Smooth muscle cell (in vitro differentiated cells): ENCODE measurements around the gene PABPC3. TPM values are rescaled to one million over a fixed set of nuclear protein-coding genes. Genes with fewer than 3 reads are reported as not detected.

Source experiments
- DNase-seq: peaks from one replicate; lab custom pipeline; 2025; ENCODE audit not compliant: unreplicated experiment; lab: John Stamatoyannopoulos, UW
- H2AFZ ChIP-seq: fragments of 200-600 bp; sonication (generic); 2 replicates; pipeline ENCODE4 v1.6.0; 2016; ENCODE audit warnings: antibody characterized with exemption, low read depth, mild to moderate bottlenecking
- H3F3A ChIP-seq: fragments of 200-600 bp; sonication (generic); 2 replicates; pipeline ENCODE4 v1.6.0; 2017; ENCODE audit warnings: antibody characterized with exemption, low read depth
- H3K27ac ChIP-seq: fragments of 200-600 bp; sonication (generic); 2 replicates; pipeline ENCODE4 v1.5.1; 2016; ENCODE audit warnings: low read depth, mild to moderate bottlenecking
- H3K27me3 ChIP-seq: fragments of 200-600 bp; sonication (generic); 2 replicates; pipeline ENCODE4 v1.6.1; 2016; ENCODE audit warnings: low read depth, mild to moderate bottlenecking
- H3K36me3 ChIP-seq: fragments of 200-600 bp; sonication (generic); 2 replicates; pipeline ENCODE4 v1.5.1; 2016; ENCODE audit warnings: low read depth
- H3K4me1 ChIP-seq: fragments of 200-600 bp; sonication (generic); 2 replicates; pipeline ENCODE4 v1.5.1; 2016; ENCODE audit warnings: low read depth
- H3K4me2 ChIP-seq: fragments of 200-600 bp; sonication (generic); 2 replicates; pipeline ENCODE4 v1.6.0; 2016; ENCODE audit warnings: mild to moderate bottlenecking
- H3K4me3 ChIP-seq: fragments of 200-600 bp; sonication (generic); 2 replicates; pipeline ENCODE4 v1.5.1; 2016; ENCODE audit warnings: mild to moderate bottlenecking
- H3K79me2 ChIP-seq: fragments of 200-600 bp; sonication (generic); 2 replicates; pipeline ENCODE4 v1.6.0; 2016; ENCODE audit warnings: low read depth, mild to moderate bottlenecking
- H3K9ac ChIP-seq: fragments of 200-600 bp; sonication (generic); 2 replicates; pipeline ENCODE4 v1.6.0; 2016; ENCODE audit warnings: low read depth
- H3K9me3 ChIP-seq: fragments of 200-600 bp; sonication (generic); replicated peaks from 2 replicates; pipeline ENCODE4 v1.5.1; 2016; ENCODE audit warnings: low read depth
- H4K20me1 ChIP-seq: fragments of 200-600 bp; sonication (generic); 2 replicates; pipeline ENCODE4 v1.6.0; 2016; ENCODE audit warnings: low read depth
- WGBS: methylation state at CpG from one replicate; pipeline ENCODE4 v1.1.7; 2016; ENCODE audit warnings: low lambda C conversion rate; 5-methylcytosine and 5-hydroxymethylcytosine counted together
- polyA plus RNA-seq: library from polyadenylated mRNA; unstranded; fragments of >200 nt; fragmentation: Nextera tagmentation; extraction: Ambion mirVana; gene quantifications from 2 replicates; pipeline ENCODE4 v1.2.1, GENCODE V29; 2016
- total RNA-seq: library from RNA; depleted of rRNA; stranded (reverse); fragments of >200 nt; gene quantifications from 2 replicates; pipeline ENCODE4 v1.2.3, GENCODE V29; 2014
- TF ChIP-seq, protein P1 (sequence below): fragments of 200-600 bp; sonication (generic); IDR thresholded peaks from 2 replicates; pipeline ENCODE4 v1.5.1; 2017; ENCODE audit warnings: borderline replicate concordance, mild to moderate bottlenecking, antibody characterized with exemption; ENCODE audit not compliant: insufficient read depth, poor library complexity, severe bottlenecking

Gene PABPC3
- total and polyA plus RNA-seq, 2 experiments from 2014 or later = 0.04 to 0.05 TPM

DNA sequence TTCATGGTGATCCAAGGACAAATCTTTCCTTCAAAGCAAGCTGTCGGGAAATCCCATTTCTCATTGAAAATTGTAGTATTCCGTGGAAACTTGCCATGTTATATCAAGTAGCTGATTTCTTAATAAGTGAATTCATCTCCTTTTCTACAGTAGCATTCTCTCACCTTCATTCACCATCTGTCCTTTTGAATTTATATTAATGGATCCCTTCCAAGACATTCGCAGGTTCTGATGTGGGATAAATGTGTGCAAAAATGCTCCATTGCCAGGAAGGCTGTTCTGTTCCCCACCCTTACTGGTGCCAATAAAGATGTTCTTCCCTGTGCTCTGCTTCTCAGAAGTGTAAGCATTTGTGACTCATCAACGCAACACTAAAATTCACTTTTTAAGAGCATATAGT lies 40.0 kb downstream of the PABPC3 start:
- TF ChIP-seq, protein P1, sequence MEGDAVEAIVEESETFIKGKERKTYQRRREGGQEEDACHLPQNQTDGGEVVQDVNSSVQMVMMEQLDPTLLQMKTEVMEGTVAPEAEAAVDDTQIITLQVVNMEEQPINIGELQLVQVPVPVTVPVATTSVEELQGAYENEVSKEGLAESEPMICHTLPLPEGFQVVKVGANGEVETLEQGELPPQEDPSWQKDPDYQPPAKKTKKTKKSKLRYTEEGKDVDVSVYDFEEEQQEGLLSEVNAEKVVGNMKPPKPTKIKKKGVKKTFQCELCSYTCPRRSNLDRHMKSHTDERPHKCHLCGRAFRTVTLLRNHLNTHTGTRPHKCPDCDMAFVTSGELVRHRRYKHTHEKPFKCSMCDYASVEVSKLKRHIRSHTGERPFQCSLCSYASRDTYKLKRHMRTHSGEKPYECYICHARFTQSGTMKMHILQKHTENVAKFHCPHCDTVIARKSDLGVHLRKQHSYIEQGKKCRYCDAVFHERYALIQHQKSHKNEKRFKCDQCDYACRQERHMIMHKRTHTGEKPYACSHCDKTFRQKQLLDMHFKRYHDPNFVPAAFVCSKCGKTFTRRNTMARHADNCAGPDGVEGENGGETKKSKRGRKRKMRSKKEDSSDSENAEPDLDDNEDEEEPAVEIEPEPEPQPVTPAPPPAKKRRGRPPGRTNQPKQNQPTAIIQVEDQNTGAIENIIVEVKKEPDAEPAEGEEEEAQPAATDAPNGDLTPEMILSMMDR = no peak
- 90% methylated on average over 4 of the region's 4 CpGs for WGBS
- H3K27me3 ChIP-seq = peaks cover 21% of the 10 kb centered on the region
- H3F3A ChIP-seq = no peaks in the 10 kb centered on the region
- H2AFZ ChIP-seq = no peak overlapping the region
- no peaks in the 10 kb centered on the region for H4K20me1 ChIP-seq
- no peaks in the 10 kb centered on the region for H3K36me3 ChIP-seq
- DNase-seq = no peak
- peaks cover 7% of the 10 kb centered on the region for H3K4me1 ChIP-seq
- H3K4me2 ChIP-seq = no peak overlapping the region
- H3K9me3 ChIP-seq = no peaks in the 10 kb centered on the region
- H3K79me2 ChIP-seq = no peaks in the 10 kb centered on the region
- H3K4me3 ChIP-seq = no peak overlapping the region
- H3K27ac ChIP-seq = no peak overlapping the region
- no peak overlapping the region for H3K9ac ChIP-seq

DNA sequence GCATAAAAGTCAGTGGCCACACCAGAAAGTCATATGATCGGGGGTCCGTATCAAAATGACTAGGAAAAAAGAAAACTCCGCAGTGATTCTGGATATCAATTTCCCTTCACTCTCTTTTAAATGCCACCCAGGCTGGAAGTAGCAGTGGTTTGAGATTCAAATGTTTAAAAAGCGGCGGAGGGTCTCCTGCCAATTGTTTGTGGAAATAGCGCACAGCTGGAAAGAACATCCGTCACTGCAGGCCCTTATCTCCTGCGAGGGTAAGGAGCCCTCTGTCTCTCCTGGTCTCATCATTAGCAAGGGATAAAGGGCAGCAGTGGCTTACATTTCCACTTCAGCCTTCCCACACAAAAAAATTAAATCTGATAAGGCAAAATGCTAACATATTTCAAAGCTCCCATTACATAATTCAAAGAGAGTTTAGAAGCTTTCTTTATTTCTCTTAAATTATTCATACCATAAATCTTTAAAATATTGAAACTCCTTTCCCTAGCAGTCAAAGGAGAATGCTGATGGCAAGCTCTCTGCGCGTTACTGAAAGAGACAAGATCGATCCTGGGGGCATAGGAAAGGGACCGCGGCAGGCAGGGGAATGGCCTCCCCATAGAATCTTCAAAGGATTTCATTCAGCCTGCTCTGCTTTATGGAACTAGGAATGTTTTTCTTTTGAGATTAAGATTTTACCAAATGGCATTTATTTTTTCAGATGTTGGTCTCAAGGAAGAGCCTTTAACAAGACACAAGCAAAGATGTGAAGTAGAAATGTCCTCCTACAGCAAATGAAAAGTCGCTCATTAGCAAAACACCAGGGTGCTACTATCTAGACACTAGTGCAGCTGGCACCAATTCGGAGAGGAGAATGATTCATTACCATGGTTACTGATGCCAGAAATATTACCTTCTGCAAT lies 41.2 kb downstream of the PABPC3 start:
- Histone ChIP-seq H4K20me1 (no peaks in the 10 kb centered on the region), H3K79me2 (no peaks in the 10 kb centered on the region), H3K27me3 (peaks cover 21% of the 10 kb centered on the region), H3F3A (no peaks in the 10 kb centered on the region), H3K4me1 (peaks cover 7% of the 10 kb centered on the region), H3K36me3 (no peaks in the 10 kb centered on the region), H3K27ac (no peak overlapping the region), H3K4me2 (no peak overlapping the region), H3K4me3 (no peak overlapping the region), H2AFZ (no peak overlapping the region), H3K9ac (no peak overlapping the region), H3K9me3 (no peaks in the 10 kb centered on the region)
- TF ChIP-seq, protein P1 = no peak
- 26% methylated on average over 15 of the region's 15 CpGs for WGBS
- no peak for DNase-seq

DNA sequence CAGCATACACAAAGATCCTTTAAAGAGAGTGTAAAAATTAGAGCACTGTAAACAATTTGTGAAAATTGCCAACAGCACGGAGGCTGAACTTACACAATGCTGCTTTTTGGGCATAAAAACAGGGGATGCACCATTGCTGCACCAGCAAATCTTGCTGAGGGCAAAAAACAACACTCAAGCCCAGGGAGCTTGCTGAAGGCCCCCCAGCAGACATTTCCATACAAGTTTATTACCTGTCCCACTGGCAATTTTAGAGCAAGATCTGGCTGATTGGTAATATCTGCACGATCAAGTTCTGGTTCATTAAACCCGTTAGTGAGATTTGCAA lies 41.8 kb downstream of the PABPC3 start:
- H3K4me2 ChIP-seq = no peak overlapping the region
- 50% methylated on average over 3 of the region's 3 CpGs for WGBS
- H3K27me3 ChIP-seq = peaks cover 21% of the 10 kb centered on the region
- no peak overlapping the region for H3K4me3 ChIP-seq
- H3K79me2 ChIP-seq = no peaks in the 10 kb centered on the region
- H3K9ac ChIP-seq = no peak overlapping the region
- no peaks in the 10 kb centered on the region for H3K36me3 ChIP-seq
- TF ChIP-seq, protein P1 = no peak
- no peaks in the 10 kb centered on the region for H4K20me1 ChIP-seq
- H3K9me3 ChIP-seq = no peaks in the 10 kb centered on the region
- H3F3A ChIP-seq = no peaks in the 10 kb centered on the region
- DNase-seq = no peak
- no peak overlapping the region for H3K27ac ChIP-seq
- peaks cover 7% of the 10 kb centered on the region for H3K4me1 ChIP-seq
- no peak overlapping the region for H2AFZ ChIP-seq

DNA sequence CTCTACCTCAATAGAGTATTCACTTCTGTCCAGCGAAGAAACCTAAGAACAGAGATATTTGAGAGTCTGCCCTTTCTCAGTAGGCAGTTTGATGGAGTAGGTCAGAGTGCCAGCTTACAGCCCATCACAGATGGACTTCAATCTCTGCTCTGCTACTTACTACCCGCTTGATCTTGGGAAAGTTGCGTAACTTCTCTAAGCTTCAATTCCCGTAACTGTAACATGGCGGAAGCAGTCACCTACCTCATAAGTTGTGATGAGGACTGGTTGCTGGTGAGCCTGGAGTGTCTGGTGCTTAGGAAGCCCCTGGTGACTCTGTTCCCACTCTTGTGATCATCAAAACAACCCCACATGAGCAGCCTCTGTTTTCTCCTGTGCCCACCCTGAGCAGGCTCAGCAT lies 45.1 kb downstream of the PABPC3 start:
- Histone ChIP-seq H3F3A (no peaks in the 10 kb centered on the region), H3K4me3 (no peak overlapping the region), H4K20me1 (no peaks in the 10 kb centered on the region), H3K9me3 (no peaks in the 10 kb centered on the region), H3K36me3 (no peaks in the 10 kb centered on the region), H3K9ac (no peak overlapping the region), H3K27me3 (peaks cover 19% of the 10 kb centered on the region), H3K79me2 (no peaks in the 10 kb centered on the region), H3K27ac (no peak overlapping the region), H3K4me2 (no peak overlapping the region), H3K4me1 (peaks cover 7% of the 10 kb centered on the region), H2AFZ (no peak overlapping the region)
- TF ChIP-seq, protein P1 = no peak
- DNase-seq = no peak
- WGBS = 75% methylated on average over 5 of the region's 5 CpGs
